GM19023 (cell line): Measurements from ENCODE around the gene U2SURP.

ENCODE experiments used
- ATAC-seq: cut with Tn5 transposase; IDR thresholded peaks from one replicate; pipeline ENCODE4 v1.9.1; 2021; ENCODE audit warnings: mild to moderate bottlenecking, moderate library complexity; ENCODE audit not compliant: unreplicated experiment

The U2SURP gene

DNA sequence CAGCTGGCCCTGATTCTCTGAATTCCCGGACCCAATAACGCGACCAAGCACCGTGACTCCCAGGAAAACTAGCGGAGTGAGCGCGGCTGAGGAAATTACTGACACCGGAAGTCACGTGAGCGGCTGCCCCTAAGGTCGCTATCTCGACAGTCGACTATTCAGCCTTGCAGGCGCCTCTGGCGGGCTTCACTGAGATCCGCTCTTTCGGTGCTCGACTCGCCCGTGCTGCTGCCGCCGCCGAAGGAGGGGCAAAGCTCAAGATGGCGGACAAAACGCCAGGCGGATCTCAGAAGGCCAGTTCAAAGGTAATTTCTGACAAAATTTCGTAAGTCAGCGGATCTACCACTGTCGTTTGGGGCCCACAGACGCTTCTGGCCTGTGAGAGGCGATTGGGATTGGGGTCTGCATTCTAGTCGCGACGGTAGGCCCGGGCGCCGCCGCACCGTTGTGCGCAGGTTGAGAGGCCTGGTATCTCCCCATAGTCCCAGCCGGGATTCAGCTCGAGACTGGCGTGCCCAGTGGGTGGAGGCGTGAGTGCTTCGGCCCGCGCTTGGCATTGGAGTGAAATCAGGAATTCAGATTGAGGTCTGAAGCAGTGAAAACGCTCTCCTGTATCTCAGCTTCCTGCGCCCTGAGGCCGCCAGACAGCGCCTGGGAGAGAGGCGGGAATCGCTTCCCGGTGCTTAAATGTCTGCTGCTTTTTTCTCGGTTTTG is at the start of gene U2SURP:
TSS of gene U2SURP (plus strand) at position 202 of the 714 bp plus-strand sequence. CDS start at position 261, 59 bp downstream.
- ATAC-seq = peak; percentile 85

DNA sequence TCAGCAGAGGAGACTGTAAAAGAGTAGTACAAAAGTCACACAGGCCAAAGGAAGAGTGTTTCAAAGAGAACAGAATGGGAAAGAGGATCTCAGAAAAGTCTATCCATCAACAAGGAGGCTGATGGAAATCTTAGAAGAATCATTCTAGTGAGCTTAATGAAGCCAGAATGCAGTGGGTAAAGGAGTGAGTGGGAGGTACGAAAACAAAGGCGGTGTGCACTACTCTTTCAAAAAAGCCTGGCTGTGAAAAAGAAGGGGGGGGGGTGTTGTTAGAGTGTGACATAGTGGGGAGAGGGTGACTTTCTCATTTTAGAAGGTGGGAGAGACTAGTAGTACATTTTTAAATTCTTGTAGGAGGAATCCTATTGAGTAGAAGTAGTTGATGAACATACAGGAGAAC is 49.6 kb upstream of the U2SURP start:
- no peak for ATAC-seq

DNA sequence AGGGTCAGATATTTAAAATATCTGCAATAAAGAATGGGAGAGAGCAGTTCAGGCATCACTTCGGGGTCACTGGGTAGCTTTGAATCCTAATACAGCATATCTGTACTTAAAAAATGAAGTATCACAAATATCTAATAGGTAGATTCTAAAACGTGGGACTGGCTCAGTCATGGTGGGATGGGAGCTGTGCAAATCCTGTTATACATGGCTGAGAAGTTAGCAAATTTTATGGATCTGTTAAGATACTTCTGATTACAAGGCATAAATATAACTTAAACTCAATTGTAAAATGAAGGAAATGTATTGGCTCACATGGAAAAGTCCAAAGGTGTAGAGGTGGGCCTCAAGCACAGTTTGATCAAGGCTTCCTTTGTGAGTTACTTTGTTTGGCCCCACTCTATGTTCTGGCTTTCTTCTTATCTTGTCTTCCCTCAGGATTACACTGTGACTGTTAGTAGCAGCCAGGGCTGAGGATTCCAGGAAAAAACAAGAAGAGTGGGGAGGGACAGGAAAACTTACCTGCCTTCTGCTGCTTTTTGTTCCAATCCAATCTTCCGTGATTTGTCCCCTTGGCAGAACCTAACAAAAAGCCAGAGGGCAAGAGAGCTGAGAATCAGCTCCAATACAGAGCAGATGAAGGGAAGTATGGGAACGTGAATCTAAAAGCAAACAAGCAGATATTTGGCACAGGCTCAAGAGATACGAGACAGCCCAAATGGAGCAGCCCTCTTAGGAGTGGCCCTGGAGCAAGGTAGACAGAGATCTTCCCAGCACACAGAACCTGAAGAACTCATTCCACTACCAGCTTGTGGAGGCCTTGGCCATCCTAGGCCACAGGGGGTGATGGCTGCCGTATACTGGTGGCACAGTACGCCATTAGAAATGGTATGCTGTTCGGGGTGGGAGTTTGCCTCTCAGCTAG is 48.8 kb upstream of the U2SURP start:
- no peak for ATAC-seq

DNA sequence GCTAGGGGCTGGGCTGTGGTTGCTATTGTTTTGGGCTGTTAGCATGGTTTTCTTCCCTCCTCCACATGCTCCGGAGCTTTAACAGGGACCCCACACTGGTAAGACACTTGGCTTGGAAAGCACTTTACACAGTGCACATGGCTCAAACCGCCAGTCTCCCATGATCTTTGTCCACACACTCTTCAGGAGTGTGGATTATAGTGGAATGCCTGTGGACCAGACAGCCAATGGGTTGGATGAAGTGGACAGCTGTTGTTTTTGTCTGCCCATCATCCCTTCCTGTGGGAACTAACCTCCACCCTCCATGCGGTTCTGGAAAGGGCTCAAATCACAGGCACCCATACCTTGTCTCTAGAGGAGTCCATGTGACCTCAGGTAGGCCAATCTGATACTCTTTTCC is 47.9 kb upstream of the U2SURP start:
- no peak for ATAC-seq

DNA sequence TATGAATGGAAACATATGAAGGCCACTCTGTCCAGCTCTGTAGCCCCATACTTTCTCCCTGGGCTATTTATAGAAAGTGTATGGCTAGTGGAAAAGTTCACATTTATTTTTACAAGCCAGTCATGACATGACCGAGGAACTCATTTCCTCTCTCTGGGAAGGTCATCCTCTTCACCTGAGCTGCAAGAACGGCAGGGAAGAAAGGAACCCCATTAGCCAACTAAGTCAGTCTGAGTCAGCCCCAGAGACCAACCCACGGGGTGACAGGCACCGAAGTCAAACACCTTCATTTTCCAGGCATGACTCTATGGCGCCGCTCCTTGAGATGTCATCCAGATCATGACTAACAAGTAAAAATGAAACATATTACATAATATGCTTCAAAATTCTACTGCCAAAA is 42.7 kb upstream of the U2SURP start:
- ATAC-seq = no peak

DNA sequence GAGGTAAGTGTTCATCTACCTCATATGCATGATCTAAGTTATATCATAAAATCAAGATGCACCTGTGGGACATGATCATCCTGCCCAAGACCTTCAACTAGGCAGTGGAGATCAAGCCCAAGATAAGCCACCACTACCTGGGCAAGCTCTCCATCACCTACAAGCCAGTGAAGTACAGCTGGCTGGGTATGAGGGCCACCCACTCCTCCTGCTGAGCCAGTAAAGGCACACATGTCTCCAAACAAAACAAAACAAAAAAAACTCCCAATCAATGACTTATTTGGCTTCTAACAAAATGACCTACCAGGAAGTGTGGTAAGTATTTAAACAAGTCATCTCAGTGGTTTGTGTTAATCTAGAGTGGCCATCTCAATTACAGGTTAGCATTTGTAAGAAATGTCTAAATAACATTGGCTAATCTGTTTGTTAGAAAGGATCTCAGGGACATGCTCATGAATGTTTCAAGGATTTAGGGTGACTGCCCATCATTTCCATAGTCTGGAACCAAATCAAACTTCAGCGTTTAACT is 41.0 kb upstream of the U2SURP start:
- no peak for ATAC-seq

DNA sequence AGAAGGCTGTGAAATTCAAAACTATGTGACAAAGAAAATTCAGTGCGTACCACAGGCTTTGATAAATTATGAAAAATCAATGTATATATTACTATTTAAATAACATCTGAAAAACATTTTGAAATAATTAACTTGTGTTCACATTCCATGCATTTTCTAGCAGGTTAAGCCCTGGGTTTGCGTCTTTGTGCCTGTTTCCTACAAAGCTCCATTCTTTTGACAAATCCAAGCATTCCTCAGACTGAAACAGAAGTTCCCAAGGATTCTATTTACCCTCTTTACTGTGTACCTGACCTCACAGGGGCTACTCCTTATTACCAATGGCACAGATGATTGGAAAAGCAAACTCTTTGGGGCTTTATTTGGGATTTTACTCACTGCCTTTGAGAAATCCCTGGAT is 39.8 kb upstream of the U2SURP start:
- ATAC-seq = no peak

DNA sequence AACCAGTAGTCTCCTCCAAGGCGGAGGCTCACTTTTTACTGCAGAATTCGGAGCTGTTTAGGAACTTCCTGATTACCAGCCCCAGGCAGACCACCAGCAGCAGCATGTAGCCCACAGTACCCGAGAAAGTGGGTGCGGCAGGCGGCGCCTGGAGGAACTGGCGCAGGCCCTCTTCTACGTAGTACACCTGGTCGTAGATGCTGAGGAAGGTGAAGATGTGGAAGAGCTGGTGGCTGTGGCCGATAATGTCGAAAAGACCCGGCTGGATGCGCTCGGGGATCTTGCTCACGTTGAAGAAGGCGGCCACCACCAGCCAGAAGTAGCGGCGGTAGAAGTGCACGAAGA is 39.2 kb upstream of the U2SURP start:
- no peak for ATAC-seq

DNA sequence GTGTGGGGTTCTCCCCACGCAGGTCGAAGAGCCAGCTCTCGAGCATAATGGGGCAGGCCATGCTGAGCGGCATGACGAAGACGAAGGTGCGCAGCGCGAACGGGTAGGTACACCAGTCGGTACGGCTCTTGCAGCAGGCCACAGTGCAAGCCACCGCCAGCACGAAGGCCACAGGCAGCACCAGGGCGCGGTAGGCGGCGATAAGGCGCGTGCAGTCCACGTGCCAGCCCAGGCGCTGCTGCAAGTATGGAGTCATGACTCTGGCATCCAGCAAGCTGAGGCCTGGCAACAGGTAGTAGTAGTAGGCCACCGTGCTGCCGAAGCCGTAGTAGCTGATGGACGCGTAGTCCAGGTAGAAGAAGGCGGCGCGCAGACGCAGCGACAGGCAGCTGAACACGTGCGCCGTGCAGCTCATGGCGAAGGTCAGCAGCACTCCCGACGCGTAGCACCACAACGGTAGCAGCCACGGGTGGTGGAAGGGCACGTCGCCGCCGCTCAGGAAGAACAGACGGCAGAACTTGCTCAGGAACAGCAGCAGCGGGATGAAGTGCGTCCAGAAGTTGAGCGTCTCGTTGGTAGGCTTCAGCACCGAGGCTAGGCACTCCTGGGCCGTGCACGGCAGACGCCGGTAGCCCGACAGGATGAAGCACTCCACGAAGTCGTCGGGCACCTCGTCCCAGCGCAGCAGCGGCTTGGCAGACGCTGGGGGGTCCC is 38.7 kb upstream of the U2SURP start:
- ATAC-seq = no peak

DNA sequence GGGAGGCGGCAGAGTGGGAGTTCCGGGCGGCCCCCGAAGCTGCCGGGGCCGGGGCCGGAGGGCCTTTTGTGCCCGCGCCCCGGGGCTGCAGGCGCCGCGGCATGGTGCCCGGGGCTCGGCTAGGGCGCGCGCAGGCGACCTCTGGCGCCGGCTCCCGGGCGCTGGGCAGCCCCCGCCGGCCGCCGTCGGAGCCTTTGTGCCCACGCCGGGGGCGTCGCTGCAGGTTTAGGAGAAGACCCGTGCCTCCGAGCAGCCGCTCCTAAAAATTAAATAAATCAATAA is 38.2 kb upstream of the U2SURP start:
- ATAC-seq = no peak

DNA sequence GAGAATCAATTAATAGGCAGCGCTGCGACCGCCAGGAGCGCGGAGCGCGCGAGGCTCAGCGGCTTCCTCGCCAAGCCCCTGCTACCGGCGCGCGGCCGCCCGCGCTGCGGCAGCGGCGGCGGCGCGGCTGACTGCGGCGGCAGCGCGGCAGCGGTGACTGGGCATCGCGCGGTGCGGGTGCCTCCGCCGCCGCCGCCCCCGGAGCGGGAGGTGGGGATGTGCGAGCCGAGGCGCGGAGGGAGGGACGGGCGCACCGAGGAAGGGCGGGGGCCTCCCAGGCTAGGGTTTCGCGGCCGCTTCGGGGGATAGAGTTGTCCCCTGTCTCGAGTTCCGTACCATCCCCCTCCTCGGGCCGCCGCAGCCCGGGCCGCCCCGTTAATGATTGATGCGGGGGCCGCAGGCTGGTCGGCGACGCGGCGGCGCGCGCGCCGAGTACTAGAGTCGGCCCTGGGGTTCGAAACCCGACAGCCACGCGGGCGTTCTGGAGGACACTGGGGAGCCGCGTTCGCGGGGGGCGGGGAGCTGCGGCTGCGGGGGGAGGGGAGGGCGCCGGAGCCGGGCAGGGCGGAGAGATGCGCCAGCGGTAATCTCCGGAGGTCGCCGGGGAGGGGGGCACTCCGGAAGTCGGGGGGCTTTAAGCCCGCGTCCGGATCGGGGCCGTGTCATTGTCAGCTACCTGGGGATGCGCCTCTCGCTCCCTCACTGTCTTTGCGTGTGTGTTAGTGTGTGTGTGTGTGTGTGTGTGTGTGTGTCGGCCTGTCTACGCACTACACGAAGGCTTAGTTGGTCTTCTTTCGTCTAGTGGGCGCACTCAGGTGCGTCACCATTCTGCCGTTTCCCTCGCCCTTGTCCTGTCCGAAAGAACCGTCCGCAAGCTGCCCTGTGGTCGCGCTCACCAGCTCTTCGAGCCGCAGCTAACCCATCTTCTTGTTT is 37.6 kb upstream of the U2SURP start, which contains the start of gene PAQR9:
TSS of gene PAQR9 (minus strand) at position 159 of the 933 bp plus-strand sequence. CDS start 338 bp downstream, outside the sequence.
- ATAC-seq = no peak

DNA sequence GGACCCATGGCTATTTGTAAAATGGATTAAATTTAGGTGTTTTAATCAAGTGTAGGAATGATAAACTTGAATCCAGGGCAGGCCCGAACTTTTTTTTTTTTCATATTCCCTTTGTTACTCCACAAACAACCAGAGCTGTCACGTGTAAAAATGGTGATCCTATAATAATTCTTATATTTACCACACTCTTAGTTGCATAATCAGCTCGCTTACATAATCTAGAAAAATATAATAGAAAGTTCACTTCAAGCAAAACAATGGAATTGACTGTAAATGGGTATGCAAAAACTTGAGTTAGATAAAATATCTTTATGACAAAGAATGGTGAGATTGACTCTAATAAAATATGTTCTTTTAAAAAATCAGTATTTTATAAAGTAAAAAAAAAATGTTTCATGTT is 35.8 kb upstream of the U2SURP start:
- ATAC-seq = no peak

DNA sequence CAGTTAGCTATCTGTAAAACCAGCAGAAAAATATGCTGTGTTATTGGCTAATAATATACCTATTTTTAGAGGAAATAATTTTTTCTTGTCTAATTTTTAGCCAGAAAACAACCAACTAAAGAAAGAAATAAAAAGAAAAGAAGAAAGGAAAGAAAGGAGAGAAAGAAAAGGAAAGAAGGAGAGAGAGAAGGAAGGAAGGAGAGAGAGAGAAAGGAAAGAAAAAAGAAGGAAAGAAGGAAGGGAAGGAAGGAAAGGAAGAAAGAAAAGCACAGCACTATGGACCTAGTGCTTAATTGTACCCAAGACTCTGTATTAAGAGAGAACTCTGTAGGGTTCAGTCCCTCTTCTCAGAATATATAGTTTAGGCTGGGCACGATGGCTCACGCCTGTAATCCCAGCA is 34.6 kb upstream of the U2SURP start:
- no peak for ATAC-seq

DNA sequence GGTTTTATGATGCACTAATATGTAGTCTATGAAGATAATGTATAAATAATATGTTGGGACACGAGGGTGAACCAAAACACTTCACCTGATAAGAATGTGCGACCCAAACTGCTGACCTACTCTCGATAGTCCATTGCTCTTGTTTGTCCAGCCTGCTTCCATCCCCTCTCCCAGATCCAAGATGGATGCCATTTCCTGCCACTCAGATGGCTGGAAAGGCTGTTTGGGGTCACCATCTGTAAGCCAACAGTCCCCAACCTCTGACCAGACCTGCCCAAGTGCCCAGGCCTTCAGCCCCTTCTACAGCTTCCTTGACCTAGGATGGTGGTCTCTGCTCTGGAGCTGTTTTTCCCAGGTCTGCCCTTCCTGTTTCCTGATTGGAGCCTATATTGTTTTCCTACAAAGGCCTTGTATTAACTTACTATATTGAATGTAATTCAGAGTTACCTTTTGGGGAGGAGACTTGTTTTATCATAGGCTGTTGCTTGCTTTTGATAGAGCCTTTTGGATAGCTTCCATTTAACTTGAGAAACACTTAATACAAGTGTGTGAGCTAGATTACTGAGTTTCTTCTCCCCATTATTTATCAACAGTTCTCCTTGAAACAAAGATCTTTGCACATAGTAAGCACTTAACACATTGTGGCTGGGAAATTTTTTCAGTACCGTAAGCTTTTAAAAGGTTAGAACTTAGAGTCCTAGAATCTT is 32.9 kb upstream of the U2SURP start:
- no peak for ATAC-seq

DNA sequence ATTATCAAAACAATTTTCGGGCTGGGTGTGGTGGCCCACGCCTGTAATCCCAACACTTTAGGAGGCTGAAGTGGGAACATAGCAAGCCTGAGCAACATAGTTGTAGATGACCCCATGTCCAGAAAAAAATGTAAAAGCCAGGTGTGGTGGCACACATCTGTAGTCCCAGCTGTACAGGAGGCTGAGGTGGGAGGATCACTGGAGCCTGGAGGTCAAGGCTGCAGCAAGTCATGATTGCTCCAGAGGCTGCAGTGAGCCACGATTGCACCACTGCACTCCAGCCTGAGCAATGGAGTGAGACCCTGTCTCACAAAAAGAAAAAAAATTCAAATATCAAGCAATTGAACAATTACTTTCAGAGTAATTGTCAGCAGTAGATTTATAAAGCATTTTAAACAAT is 29.9 kb upstream of the U2SURP start:
- ATAC-seq = no peak

DNA sequence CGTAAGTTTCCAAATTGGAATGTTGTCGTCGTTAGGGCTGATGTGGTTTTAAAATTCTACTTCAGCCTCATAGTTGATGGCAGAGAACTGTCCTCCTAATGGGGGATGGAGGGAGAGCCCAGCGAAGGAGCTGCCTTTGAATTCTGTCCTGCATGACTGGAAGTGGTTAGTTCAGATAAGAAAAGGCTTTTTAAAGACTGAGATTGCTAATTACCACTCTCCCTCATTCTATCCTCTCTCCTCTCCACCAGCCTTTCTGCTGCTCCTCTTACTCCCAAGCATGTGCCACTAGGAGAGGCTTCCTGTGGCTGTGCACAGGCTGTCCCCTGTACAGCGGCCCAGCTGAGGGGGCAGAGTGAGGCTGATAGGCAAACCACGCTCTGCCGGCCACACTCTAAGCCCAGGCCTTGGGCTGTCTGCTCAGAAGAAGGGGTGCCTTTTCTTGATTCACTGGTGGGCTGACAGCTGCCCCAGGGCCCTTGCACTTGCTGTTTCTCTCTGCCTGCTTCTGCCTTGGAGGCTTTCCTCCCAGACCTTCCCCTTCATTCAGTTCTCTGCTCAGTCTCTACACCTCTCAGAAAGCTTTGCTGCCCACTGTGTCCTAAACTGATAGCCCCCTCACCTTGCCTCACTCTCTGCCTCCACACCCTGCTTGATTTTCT is 29.1 kb upstream of the U2SURP start:
- no peak for ATAC-seq

DNA sequence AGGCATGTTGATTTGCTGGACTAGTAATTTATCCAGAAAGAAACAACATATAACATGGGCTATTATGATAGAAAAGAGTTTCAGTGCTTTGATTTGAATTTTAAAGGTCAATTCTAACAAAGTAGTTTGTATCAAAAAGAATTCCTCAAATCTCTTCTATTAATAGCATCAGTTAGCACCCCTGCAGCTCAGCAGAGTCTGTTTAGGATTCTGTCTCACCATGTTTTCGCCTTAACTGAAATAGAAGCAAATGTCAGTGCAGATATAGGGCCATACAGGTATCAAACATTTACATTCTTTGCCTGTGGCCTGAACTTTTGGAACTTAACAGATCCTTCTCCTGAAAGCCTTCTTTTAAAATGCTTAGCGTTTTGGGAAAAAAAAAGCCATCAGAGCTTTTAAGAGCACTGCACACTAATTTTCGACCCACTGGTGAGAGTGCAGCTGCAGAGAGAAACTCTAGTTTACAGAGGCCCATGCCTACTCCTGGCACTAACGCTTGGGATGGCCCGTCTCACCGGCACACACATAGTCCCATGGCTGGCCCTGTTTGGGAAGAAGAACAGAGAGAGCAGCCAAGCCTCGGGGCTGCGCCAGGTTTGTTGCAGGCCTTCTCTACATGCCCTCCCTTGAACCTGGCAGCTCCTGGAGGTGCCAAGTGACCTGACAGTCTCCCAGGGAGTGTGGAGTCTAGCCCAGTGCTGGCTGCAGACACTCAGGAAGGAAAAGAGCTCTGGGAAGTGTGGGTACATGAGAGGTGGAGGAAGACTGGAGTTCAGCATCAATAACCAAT is 28.0 kb upstream of the U2SURP start:
- ATAC-seq = no peak

DNA sequence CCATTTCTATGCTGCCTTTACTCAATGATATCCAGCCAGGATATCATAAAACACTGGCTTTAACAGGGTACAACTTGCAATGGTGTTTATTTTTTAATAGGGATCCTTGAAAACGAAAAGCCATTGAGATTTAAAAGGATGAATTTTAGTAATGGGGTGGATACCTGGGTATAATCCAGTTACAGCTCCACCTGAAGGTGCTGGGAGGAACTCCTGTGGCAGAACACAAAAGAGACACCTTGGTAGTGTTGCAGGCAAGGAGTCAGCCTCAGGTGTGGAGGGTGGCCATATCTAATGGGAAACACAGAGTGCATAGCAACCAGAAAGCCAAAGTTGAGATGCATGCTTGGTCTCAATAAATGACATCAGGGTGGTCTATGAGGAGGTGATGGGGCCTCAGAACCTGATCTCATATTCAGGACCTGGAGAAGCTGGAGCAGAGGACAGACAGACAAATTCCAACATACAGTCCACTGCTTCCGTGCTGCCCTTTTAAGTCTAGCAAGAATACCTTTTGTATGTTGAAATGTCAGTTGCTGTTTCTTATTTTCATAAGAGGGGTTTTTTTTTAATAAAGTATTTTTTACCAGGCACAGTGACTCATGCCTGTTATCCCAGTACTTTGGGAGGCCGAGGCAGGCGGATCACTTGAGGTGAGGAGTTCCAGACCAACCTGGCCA is 25.9 kb upstream of the U2SURP start:
- ATAC-seq = no peak
